HG03097 (cell line): ENCODE results near the gene CACNB2.

Experiments used
- ATAC-seq: cut with Tn5 transposase; IDR thresholded peaks from one replicate; pipeline ENCODE4 v1.9.1; 2021; ENCODE audit not compliant: unreplicated experiment, low FRiP score

CACNB2 gene

GRCh38 chr10:18140149-18140956 is at the start of gene CACNB2:
Gene CACNB2 (plus strand): TSS chr10:18140424.
- no peak for ATAC-seq

DNA sequence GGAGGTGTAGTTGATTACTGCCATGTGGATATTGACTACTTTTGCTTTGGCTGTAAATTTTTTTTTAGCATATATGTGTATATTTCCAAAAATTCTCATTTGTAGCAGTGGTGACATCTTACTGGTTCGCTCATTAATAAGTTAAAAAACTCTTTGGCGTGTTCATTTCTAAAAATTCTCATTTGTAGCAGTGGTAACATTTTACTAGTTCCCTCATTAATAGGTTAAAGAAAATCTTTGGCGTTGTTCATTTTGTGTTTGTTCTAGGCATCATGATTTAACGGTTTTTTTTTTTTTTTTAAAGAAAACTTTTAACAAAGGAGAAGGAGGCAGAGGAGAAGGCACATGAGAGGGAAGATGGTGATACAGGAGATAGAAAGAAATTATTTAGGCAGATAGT is 45.9 kb upstream of the CACNB2 start:
- ATAC-seq, result no peak

- no peak for ATAC-seq
These were observed 45.4 kb upstream of the CACNB2 start for GRCh38 chr10:18094793-18095192.

GRCh38 chr10:18097524-18097923 is 42.7 kb upstream of the CACNB2 start:
- ATAC-seq, result no peak

DNA sequence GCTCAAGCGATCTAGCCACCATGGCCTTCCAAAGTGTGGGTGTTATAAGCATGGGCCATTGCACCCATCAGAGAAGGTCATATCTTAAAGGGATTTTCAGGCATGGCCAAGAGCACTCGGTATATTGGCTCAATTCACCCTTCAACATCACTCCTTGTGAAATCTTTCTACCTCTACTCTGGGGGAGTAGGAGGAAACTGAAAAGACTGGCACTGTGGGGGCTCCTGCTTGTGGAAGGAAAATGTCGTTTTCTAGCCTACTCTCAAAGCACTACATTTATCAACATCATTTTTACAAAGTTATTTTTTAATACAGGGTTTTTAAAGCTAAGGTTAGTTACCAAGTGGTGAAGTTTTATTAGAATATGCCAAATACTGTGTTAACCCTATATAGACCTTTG is 42.0 kb upstream of the CACNB2 start:
- no peak for ATAC-seq

DNA sequence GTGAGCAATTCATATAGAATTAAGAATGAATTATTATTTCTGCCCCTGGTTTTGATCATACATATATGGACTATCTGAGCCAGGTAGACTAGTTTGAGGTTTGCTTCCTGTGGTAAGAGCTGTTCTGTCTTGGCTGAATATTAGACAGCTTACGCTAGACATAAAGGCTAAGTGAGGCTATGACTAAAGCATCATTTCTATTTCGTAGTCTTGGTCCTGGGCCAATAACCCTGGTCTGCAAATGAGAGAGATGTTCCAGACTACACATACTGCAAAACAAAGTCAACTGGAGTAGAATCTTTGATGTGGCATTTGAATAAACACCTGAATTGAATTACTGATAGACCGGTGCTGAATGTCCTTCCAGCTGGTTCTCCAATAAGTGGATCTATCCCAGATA is 40.8 kb upstream of the CACNB2 start:
- ATAC-seq, result no peak

GRCh38 chr10:18100669-18101068 is 39.6 kb upstream of the CACNB2 start:
- no peak for ATAC-seq

DNA sequence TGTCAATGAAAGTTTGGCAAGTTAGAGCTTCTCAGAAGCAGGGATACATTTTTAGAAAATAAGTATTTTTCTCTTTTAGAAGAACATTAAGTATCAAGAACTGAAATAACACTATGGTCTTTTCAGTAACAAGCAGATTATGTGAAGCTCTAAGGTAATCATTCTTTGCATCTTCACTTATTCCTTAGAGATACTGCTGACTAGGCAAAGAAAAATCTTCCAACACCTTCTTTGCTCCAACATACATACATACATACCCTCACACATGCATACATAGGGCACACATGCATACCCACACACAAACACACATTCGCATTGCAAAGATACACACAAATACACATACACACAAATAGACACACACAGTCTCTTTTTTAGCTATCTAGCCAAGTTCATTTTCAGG is 37.8 kb upstream of the CACNB2 start:
- ATAC-seq, result no peak

- no peak for ATAC-seq
These were observed 35.9 kb upstream of the CACNB2 start for GRCh38 chr10:18104223-18104872.

GRCh38 chr10:18109341-18109870 is 30.8 kb upstream of the CACNB2 start:
- ATAC-seq, result no peak

- ATAC-seq, result no peak
These were observed 26.3 kb upstream of the CACNB2 start for GRCh38 chr10:18113881-18114280.

- ATAC-seq, result no peak
These were observed 22.9 kb upstream of the CACNB2 start for GRCh38 chr10:18117276-18117675.

GRCh38 chr10:18122753-18123152 is 17.5 kb upstream of the CACNB2 start:
- ATAC-seq, result no peak

- ATAC-seq, result no peak
These were observed 7.2 kb upstream of the CACNB2 start for GRCh38 chr10:18133046-18133445.

GRCh38 chr10:18134509-18134908 is 5.7 kb upstream of the CACNB2 start:
- ATAC-seq, result no peak

DNA sequence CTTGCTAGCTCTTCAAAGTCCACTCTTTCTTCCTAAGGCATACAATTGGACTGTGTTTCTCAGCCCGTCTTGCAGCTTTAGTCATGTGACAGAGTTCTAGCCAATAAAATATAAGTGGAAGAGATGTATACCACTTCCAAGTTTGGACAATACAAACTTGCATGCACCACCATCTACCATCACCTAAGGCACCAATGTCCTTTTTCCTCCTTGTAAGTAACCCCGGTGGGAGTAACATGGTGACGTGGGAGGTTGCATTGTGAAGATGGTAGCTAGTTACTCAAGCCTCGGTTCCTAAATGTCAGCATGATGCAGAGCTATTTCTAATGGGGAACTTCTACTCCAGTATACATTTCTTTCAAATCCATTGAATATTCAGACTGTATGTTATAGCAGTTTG is 5.3 kb upstream of the CACNB2 start:
- no peak for ATAC-seq

GRCh38 chr10:18136073-18136791 is 4.0 kb upstream of the CACNB2 start:
- no peak for ATAC-seq

- no peak for ATAC-seq
These were observed 3.1 kb upstream of the CACNB2 start for GRCh38 chr10:18137111-18137510.

GRCh38 chr10:18140957-18141845 is 977 bp downstream of the CACNB2 start:
- no peak for ATAC-seq

DNA sequence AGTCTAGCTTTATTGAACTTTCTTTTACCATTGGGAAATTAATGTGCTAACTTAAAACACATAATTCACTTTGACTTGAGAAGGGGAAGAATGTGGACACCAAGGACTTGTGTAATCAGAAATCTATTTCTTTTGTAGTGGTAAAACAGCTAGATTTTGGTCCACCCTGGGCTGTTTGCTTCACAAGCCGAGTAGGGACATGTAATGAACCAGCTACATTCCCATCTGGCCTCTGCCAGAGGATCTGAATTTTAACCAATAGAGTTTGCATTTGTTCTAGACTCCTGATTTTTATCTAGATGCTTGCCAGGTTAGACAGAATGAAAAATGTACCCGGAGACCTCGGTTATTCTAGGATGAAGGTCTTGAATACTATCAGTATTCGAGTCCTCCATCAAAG is 1.9 kb downstream of the CACNB2 start:
- no peak for ATAC-seq
